ENCODE data around the gene ATP6V1D. TPM values are rescaled to one million over a fixed set of nuclear protein-coding genes. Genes with fewer than 3 reads are reported as not detected.
"Not testable (repeated sequence)": the region's sequence is repeated elsewhere in the genome, so short reads cannot be mapped to it uniquely, and the experiment has no call there.

The ATP6V1D gene
- polyA plus RNA-seq, 1 donor: 71.0 TPM

DNA sequence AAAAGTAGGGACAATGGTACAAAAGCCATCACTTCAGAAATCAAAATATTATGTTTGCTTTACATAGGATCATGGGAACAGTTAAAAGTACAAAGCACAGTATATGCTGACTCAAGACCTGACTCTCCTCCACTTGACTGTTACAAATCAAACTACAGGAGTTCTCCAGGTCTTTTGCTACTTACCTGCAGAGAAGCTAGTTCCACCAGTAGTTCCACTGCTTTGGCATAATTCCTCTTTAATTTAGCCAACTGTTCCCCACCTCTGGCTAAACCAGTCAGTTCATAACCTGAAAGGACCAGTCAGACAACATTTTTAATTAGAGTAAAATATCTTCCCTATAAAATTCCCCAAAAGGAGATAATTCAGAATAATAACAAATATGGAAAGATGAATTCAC is 14.0 kb downstream of the ATP6V1D start:
- Histone ChIP-seq H3K27me3 (ENCODE audit: control insufficient read depth, insufficient read depth, low read length) (no peaks in the 10 kb centered on the region), H3K4me1 (ENCODE audit: control insufficient read depth, insufficient read depth, low read length) (no peaks in the 10 kb centered on the region), H3K4me3 (ENCODE audit: low read length) (no peak overlapping the region), H3K9me3 (ENCODE audit: control insufficient read depth, low read depth, low read length) (peaks cover under 1% of the 10 kb centered on the region), H3K27ac (ENCODE audit: low read length) (no peak overlapping the region), H3K36me3 (ENCODE audit: control insufficient read depth, insufficient read depth, low read length) (peaks cover 57% of the 10 kb centered on the region)
- no peak for DNase-seq

DNA sequence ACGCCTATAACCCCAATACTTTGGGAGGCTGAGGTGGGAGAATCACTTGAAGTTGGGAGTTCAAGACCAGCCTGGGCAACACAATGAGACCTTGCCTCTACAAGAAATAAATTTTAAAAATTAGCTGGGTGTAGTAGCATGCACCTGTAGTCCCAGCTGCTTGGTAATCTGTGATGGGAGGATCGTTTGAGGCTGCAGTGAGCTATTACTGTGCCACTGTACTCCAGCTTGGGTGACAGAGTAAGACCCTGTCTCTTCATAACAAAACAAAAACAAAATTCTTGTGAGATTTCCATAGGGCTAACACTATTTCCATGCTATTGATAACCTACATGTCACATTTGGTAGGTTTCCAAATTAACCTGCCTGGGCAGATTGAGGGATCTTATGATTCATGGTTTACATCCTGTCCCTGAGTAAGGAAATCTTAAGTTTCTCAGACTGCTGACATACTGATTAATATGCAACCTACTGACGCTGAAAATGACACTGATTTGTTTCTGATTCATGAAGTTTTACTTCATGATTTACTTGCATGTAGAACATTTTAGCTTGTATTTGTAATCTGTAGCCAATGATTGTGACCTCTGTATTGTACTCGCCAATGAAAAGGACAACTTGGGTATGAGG is 15.9 kb downstream of the ATP6V1D start:
- WGBS (ENCODE audit: insufficient coverage, low lambda C conversion rate): 100% methylated on average over 1 of the region's 4 CpGs
- DNase-seq: no peak
- H3K27ac ChIP-seq (ENCODE audit: low read length): no peak overlapping the region
- H3K9me3 ChIP-seq (ENCODE audit: control insufficient read depth, low read depth, low read length): peaks cover 3% of the 10 kb centered on the region
- H3K27me3 ChIP-seq (ENCODE audit: control insufficient read depth, insufficient read depth, low read length): no peaks in the 10 kb centered on the region
- no peak overlapping the region for H3K4me3 ChIP-seq (ENCODE audit: low read length)
- no peaks in the 10 kb centered on the region for H3K4me1 ChIP-seq (ENCODE audit: control insufficient read depth, insufficient read depth, low read length)
- H3K36me3 ChIP-seq (ENCODE audit: control insufficient read depth, insufficient read depth, low read length): peaks cover 51% of the 10 kb centered on the region

DNA sequence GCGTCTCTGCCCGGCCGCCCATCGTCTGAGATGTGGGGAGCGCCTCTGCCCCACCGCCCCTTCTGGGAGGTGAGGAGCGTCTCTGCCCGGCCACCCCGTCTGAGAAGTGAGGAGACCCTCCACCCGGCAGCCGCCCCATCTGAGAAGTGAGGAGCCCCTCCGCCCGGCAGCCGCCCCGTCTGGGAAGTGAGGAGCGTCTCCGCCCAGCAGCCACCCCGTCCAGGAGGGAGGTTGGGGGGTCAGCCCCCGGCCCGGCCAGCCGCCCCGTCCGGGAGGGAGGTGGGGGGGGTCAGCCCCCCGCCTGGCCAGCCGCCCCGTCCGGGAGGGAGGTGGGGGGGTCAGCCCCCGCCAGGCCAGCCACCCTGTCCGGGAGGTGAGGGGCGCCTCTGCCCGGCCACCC is 18.4 kb downstream of the ATP6V1D start:
- no CpG with 5 or more reads among the region's 31 CpGs for WGBS (ENCODE audit: insufficient coverage, low lambda C conversion rate)
- H3K4me1 ChIP-seq (ENCODE audit: control insufficient read depth, insufficient read depth, low read length); H3K27ac ChIP-seq (ENCODE audit: low read length); H3K4me3 ChIP-seq (ENCODE audit: low read length); H3K9me3 ChIP-seq (ENCODE audit: control insufficient read depth, low read depth, low read length); H3K27me3 ChIP-seq (ENCODE audit: control insufficient read depth, insufficient read depth, low read length); DNase-seq: not testable (repeated sequence)
- peaks cover 55% of the 10 kb centered on the region for H3K36me3 ChIP-seq (ENCODE audit: control insufficient read depth, insufficient read depth, low read length)

DNA sequence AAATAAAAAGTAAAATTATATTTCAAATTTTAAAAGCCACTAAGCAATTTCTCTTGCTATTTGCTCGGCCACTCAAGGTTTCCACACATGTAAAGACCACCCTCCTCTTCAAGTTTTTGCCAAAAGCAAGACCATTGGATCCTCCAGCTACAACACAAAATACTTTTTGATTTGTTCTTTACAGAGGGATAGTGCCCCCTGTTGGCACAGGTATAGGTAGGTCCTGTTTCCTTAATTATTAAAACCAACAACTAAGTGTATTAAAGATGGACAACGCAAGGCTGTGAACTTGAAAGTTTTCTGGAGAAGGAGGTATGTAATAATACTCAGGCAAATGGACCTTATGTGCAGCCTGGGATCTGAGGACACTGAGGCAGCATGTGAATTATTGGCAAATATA is 23.8 kb downstream of the ATP6V1D start:
- H3K9me3 ChIP-seq (ENCODE audit: control insufficient read depth, low read depth, low read length): peaks cover 3% of the 10 kb centered on the region
- H3K36me3 ChIP-seq (ENCODE audit: control insufficient read depth, insufficient read depth, low read length): peaks cover 61% of the 10 kb centered on the region
- no peaks in the 10 kb centered on the region for H3K27me3 ChIP-seq (ENCODE audit: control insufficient read depth, insufficient read depth, low read length)
- H3K4me1 ChIP-seq (ENCODE audit: control insufficient read depth, insufficient read depth, low read length): no peaks in the 10 kb centered on the region
- H3K27ac ChIP-seq (ENCODE audit: low read length): no peak overlapping the region
- DNase-seq: no peak
- WGBS (ENCODE audit: insufficient coverage, low lambda C conversion rate): no CpG with 5 or more reads among the region's 2 CpGs
- no peak overlapping the region for H3K4me3 ChIP-seq (ENCODE audit: low read length)

DNA sequence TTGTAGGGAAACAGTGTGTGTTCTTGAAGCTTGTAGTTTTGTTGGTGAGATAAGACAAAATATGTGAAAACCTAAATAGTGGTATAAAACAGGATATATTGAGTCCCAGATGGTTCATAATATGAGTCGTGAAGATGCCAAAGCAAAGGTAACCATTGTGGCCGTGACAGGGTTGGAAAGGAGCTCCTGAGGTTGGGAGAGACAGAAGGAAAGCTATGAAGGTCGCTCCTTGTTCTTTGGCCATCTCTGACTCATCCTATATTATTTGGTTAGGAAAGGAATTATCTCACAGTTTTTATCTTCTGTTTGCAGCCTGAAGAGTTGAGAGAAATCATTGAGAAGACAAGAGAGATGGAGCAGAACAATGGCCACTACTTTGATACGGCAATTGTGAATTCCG is 27.1 kb downstream of the ATP6V1D start:
- H3K4me1 ChIP-seq (ENCODE audit: control insufficient read depth, insufficient read depth, low read length): no peaks in the 10 kb centered on the region
- no peak overlapping the region for H3K27ac ChIP-seq (ENCODE audit: low read length)
- H3K4me3 ChIP-seq (ENCODE audit: low read length): no peak overlapping the region
- no peaks in the 10 kb centered on the region for H3K27me3 ChIP-seq (ENCODE audit: control insufficient read depth, insufficient read depth, low read length)
- 100% methylated on average over 1 of the region's 5 CpGs for WGBS (ENCODE audit: insufficient coverage, low lambda C conversion rate)
- H3K36me3 ChIP-seq (ENCODE audit: control insufficient read depth, insufficient read depth, low read length): peaks cover 43% of the 10 kb centered on the region
- no peaks in the 10 kb centered on the region for H3K9me3 ChIP-seq (ENCODE audit: control insufficient read depth, low read depth, low read length)
- DNase-seq: no peak

DNA sequence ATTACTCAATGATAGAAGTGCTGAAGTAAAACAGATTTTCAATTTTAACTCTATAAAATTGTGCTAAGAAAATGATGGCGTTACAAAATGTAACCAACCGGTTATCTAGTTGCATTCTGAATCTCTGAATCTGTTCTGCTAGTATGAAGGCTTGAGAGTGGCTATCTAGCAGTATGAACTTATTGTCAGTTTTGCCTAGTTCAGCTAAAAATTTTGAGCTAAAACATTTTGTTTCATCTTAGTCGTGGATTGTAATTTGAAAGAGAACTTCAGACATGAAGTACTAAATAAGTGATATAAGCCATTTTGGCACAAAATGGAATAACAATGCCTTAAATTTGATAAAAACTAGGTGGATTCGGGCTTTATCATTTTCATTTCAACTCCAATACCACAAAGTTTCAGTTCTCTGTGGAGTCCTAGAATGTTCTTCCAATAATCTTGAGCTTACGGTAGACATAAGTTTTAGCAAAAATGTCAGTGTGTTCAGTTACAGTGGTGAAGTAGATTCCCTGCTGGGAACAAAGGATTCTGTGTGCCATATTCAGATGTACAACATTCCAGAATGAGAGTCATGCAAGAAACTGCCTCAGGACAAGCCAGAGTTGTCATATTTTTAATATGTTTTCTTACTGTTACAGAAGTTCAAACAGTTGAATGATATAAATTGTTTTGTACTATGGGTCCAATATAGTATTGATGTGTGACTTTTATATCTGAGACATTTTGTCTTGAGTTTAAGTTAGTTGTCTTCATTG is 28.1 kb downstream of the ATP6V1D start:
- WGBS (ENCODE audit: insufficient coverage, low lambda C conversion rate): 95% methylated on average over 4 of the region's 5 CpGs
- H3K9me3 ChIP-seq (ENCODE audit: control insufficient read depth, low read depth, low read length): no peaks in the 10 kb centered on the region
- no peak overlapping the region for H3K4me3 ChIP-seq (ENCODE audit: low read length)
- H3K27me3 ChIP-seq (ENCODE audit: control insufficient read depth, insufficient read depth, low read length): no peaks in the 10 kb centered on the region
- H3K36me3 ChIP-seq (ENCODE audit: control insufficient read depth, insufficient read depth, low read length): peaks cover 40% of the 10 kb centered on the region
- H3K4me1 ChIP-seq (ENCODE audit: control insufficient read depth, insufficient read depth, low read length): no peaks in the 10 kb centered on the region
- H3K27ac ChIP-seq (ENCODE audit: low read length): no peak overlapping the region
- DNase-seq: no peak

DNA sequence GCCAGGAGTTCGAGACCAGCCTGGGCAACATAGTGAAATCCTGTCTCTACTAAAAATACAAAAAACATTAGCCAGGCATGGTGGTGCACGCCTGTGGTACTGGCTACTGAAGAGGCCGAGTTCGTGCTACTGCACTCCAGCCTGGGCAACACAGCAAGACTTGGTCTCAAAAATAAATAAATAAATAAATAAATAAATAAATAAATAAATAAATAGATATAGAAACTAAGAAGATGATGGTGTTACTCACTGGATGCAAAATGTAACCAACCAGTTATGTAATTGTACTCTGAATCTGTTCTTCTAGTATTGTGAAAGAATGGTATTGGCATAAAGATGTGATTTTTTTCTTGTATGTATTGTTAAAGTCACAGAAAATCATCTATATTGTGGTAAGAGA is 29.9 kb downstream of the ATP6V1D start:
- not testable (repeated sequence) for H3K27ac ChIP-seq (ENCODE audit: low read length); H3K27me3 ChIP-seq (ENCODE audit: control insufficient read depth, insufficient read depth, low read length); H3K9me3 ChIP-seq (ENCODE audit: control insufficient read depth, low read depth, low read length); DNase-seq; H3K4me1 ChIP-seq (ENCODE audit: control insufficient read depth, insufficient read depth, low read length); H3K4me3 ChIP-seq (ENCODE audit: low read length)
- 100% methylated on average over 1 of the region's 4 CpGs for WGBS (ENCODE audit: insufficient coverage, low lambda C conversion rate)
- peaks cover 31% of the 10 kb centered on the region for H3K36me3 ChIP-seq (ENCODE audit: control insufficient read depth, insufficient read depth, low read length)

DNA sequence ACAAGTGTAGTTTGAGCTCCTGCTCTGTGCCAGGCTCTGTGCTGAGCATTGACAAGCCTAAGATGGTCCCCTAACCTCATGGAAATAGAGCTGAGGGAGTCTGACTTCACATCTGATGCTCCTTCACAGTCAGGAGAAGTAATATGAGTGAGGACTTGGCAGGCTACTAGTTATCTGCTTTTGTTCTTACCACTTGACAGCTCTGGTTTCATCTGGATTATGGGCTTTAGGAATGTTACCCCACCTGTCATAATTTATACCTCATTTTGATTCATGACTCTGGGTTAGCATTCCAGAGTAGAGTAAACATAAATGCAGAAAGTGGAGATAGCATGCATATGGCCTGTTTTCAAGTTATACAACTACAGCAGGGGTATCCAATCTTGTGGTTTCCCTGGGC is 40.5 kb downstream of the ATP6V1D start:
- H3K4me1 ChIP-seq (ENCODE audit: control insufficient read depth, insufficient read depth, low read length): no peaks in the 10 kb centered on the region
- no peak for DNase-seq
- no peak overlapping the region for H3K27ac ChIP-seq (ENCODE audit: low read length)
- H3K36me3 ChIP-seq (ENCODE audit: control insufficient read depth, insufficient read depth, low read length): peaks cover 38% of the 10 kb centered on the region
- H3K27me3 ChIP-seq (ENCODE audit: control insufficient read depth, insufficient read depth, low read length): no peaks in the 10 kb centered on the region
- H3K4me3 ChIP-seq (ENCODE audit: low read length): no peak overlapping the region
- H3K9me3 ChIP-seq (ENCODE audit: control insufficient read depth, low read depth, low read length): no peaks in the 10 kb centered on the region

DNA sequence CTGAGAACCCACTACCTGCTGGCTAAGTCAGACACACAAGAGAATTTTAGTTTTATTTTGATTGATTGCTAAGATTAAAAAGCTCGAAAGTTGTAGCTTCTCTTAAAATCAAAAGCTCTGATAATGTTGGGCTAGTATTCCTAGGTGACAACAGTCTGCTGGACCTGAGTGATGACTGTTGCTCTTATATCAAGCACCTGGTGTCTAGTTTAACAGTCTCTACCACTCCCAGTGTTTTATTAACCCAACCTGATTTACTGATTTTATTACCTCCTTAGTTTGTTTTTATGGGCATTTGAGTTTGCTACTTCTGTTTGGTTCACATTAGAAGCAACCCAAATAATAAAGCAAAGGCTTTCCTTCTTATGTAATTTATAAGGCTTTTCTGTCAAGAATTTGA is 41.8 kb downstream of the ATP6V1D start:
- Histone ChIP-seq H3K9me3 (ENCODE audit: control insufficient read depth, low read depth, low read length) (no peaks in the 10 kb centered on the region), H3K36me3 (ENCODE audit: control insufficient read depth, insufficient read depth, low read length) (peaks cover 33% of the 10 kb centered on the region), H3K4me1 (ENCODE audit: control insufficient read depth, insufficient read depth, low read length) (no peaks in the 10 kb centered on the region), H3K27me3 (ENCODE audit: control insufficient read depth, insufficient read depth, low read length) (no peaks in the 10 kb centered on the region), H3K27ac (ENCODE audit: low read length) (no peak overlapping the region), H3K4me3 (ENCODE audit: low read length) (no peak overlapping the region)
- WGBS (ENCODE audit: insufficient coverage, low lambda C conversion rate): no CpG with 5 or more reads among the region's 1 CpG
- DNase-seq: no peak

DNA sequence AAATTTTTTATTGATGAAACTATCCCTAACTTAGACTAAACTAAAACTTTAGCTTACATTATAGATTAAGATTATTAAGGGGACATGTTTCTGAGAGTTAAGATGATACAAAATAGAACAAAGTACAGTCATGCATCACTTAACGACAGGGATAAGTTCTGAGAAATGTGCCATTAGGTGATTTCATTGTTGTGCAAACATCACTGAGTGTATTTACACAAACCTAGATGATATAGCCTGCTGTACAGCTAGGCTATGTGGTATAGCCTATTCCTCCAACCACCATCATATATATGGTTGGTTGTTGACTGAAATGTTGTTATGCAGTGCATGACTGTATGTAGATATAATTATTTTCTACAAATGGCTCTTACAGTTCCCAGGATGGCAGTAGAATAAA is 46.5 kb downstream of the ATP6V1D start:
- DNase-seq: peak in 1 of 2 donors; percentile 9
- WGBS (ENCODE audit: insufficient coverage, low lambda C conversion rate): 50% methylated on average over 1 of the region's 1 CpG
- Histone ChIP-seq H3K9me3 (ENCODE audit: control insufficient read depth, low read depth, low read length) (no peaks in the 10 kb centered on the region), H3K36me3 (ENCODE audit: control insufficient read depth, insufficient read depth, low read length) (peaks cover 19% of the 10 kb centered on the region), H3K27me3 (ENCODE audit: control insufficient read depth, insufficient read depth, low read length) (no peaks in the 10 kb centered on the region), H3K4me3 (ENCODE audit: low read length) (no peak overlapping the region), H3K27ac (ENCODE audit: low read length) (no peak overlapping the region), H3K4me1 (ENCODE audit: control insufficient read depth, insufficient read depth, low read length) (no peaks in the 10 kb centered on the region)

DNA sequence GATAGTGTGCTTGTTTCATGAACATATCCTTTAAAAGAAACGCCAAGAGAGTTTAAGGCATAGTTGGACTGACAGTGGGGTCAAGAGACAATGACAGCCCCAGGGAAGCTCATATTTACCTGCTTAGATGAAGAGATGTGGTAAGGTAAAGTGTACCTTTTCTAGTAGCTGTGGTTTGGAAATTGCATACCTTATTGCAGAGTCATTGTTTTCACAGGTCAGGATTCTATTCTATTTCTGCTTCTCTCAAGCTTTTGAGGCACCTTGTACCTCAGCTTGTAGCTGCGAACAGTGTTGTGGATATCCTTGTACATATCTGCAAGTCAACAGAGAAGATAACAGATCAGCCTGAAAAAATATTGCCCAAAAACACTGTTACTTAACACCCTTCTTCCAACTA is 47.7 kb downstream of the ATP6V1D start:
- WGBS (ENCODE audit: insufficient coverage, low lambda C conversion rate): 90% methylated on average over 2 of the region's 2 CpGs
- Histone ChIP-seq H3K4me3 (ENCODE audit: low read length) (no peak overlapping the region), H3K27ac (ENCODE audit: low read length) (no peak overlapping the region), H3K36me3 (ENCODE audit: control insufficient read depth, insufficient read depth, low read length) (peaks cover 16% of the 10 kb centered on the region), H3K27me3 (ENCODE audit: control insufficient read depth, insufficient read depth, low read length) (no peaks in the 10 kb centered on the region), H3K4me1 (ENCODE audit: control insufficient read depth, insufficient read depth, low read length) (no peaks in the 10 kb centered on the region), H3K9me3 (ENCODE audit: control insufficient read depth, low read depth, low read length) (no peaks in the 10 kb centered on the region)
- DNase-seq: no peak
